ENCODE results near the gene SPAST. TPM values are rescaled to one million over a fixed set of nuclear protein-coding genes. Genes with fewer than 3 reads are reported as not detected.
A peak's percentile ranks its signal among the peaks of the same experiment; 100 is the strongest.

SPAST gene
- total RNA-seq, 2 experiments from 2014 or later, result 18.8 to 19.2 TPM

DNA sequence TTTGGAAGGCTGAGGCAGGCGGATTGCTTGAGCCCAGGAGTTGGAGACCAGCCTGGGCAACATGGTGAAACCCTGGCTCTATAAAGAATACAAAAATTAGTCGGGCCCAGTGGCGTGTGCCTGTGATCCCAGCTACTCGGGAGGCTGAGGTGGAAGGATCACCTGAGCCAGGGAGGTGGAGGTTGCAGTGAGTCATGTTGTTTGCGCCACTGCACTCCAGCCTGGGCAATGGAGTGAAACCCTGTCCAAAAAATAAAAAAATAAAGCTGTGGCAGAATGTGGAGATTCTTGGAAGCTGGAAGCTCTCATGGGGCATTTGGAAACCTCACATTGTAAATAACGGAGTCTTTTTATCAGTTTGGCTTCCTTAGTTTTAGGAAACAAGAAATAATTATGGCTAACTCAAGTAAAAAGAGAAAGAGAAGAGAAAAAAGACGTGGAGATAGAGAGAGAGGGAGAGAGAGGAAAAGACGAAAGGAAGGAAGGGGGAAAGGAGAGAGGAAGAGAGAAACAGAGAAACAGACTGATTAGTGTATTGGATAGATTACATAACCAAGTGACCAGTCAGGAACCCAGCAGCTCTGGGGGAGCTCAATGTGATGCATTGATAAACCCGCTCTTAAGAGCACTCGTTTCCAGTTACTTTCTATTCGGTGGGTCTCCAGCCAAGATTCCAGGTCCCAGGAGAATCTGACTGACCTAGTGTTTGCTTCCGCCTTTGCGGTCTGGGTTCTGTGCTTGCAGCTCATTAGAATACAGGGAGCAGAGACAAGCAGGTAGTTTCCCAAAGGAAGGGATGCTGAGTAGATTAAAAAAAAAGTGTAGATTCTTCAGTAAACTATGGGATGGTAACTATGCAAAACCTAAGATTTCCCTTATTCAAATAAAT, 1.1 kb upstream of the SPAST start:
- Mint-ChIP-seq H3K4me1 (peaks cover 22% of the 10 kb centered on the region), H3K36me3 (peaks cover 1% of the 10 kb centered on the region), H3K27me3 (peaks cover 4% of the 10 kb centered on the region), H3K4me3 (peak overlapping the region; percentile 98), H3K27ac (no peak overlapping the region), H3K9me3 (no peaks in the 10 kb centered on the region)
- no peak for ATAC-seq (ENCODE audit: low read depth)
- DNase-seq, result no peak
- POLR2A ChIA-PET, result interaction anchor here (0.6 to 3.5 kb wide), 6 partner anchors 17 to 1534 kb away, joined by 3 to 50 read pairs (median 7); partner anchors contain the start of genes DPY30 and SLC30A6

DNA sequence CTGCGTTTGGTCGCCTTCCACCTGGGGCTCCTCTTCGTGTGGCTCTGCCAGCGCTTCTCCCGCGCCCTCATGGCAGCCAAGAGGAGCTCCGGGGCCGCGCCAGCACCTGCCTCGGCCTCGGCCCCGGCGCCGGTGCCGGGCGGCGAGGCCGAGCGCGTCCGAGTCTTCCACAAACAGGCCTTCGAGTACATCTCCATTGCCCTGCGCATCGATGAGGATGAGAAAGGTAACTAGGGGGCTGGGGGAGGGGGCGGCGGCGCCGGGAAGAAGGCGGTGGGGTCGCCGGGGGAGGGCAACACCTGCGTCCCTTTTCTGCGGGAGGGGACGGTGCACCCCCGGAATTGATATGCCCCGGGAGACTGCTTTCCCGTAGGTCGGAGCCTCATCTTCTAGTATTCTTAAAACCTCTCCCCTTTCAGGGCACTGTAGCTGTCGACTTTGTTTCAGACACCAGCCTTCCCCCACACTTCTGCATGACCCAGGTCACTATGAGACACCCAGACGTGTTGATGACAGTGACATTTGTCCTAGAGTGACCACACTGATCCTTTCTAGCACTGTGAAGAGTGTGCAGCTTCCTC, 755 bp downstream of the SPAST start:
- peaks cover 1% of the 10 kb centered on the region for H3K36me3 Mint-ChIP-seq
- POLR2A ChIA-PET, result interaction anchor here (0.8 to 3.5 kb wide), 6 partner anchors 16 to 252 kb away, joined by 3 to 50 read pairs (median 6); partner anchors contain the start of genes DPY30 and SLC30A6
- H3K4me1 Mint-ChIP-seq, result peaks cover 22% of the 10 kb centered on the region
- peaks cover 4% of the 10 kb centered on the region for H3K27me3 Mint-ChIP-seq
- ATAC-seq (ENCODE audit: low read depth) (no peak), DNase-seq (no peak)
- H3K4me3 Mint-ChIP-seq, result peak overlapping the region; percentile 98
- no peaks in the 10 kb centered on the region for H3K9me3 Mint-ChIP-seq
- H3K27ac Mint-ChIP-seq, result peak overlapping the region; percentile 92

DNA sequence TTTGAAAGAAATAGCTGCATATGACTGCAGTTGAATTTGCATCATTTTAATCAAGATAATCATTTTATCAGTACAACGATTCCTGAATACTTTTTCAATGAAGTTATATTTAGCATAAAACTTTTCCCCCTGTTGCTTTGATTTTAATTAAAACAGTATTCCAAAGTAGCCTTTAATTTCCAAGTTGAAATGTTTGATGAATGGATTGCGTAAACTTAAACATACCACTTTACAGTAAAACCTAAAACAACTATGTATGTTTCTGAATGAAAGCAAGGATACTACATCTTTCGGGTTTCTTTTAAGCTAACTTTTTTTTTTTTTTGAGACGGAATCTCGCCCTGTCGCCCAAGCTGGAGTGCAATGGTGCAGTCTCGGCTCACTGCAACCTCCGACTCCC, 1.4 kb downstream of the SPAST start:
- POLR2A ChIA-PET, result interaction anchor here (0.8 to 3.5 kb wide), 6 partner anchors 15 to 563 kb away, joined by 3 to 50 read pairs (median 6); partner anchors contain the start of genes DPY30, SLC30A6 and TTC27
- Mint-ChIP-seq H3K36me3 (peaks cover 1% of the 10 kb centered on the region), H3K4me3 (peak overlapping the region; percentile 98), H3K27me3 (peaks cover 4% of the 10 kb centered on the region), H3K4me1 (peaks cover 22% of the 10 kb centered on the region), H3K27ac (peak overlapping the region; percentile 92), H3K9me3 (no peaks in the 10 kb centered on the region)
- ATAC-seq (ENCODE audit: low read depth) (no peak), DNase-seq (no peak)

DNA sequence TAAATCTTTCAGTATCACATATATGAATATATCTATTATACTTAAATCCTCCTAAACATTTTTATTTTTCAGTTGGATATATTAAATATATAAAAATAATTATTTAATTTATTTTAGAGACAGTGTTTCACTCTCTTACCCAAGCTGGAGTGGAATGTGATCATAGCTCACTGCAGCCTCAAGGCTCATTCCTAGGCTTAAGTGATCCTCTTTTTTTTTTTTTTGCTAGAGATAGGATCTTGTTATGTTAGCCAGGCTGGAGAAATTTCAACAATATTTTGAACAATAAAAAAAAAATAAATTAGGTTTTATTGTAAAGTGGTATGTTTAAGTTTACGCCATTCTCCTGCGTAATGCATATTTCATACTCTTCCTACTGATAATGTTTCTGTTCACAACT, 4.2 kb downstream of the SPAST start:
- Mint-ChIP-seq H3K9me3 (no peaks in the 10 kb centered on the region), H3K4me3 (no peak overlapping the region), H3K4me1 (peaks cover 14% of the 10 kb centered on the region), H3K27ac (no peak overlapping the region), H3K27me3 (no peaks in the 10 kb centered on the region), H3K36me3 (peaks cover 4% of the 10 kb centered on the region)
- ATAC-seq (ENCODE audit: low read depth), result no peak
- no peak for DNase-seq
- POLR2A ChIA-PET, result interaction anchor here (0.7 to 1.0 kb wide), 3 partner anchors 28 to 1843 kb away, joined by 3 to 4 read pairs (median 3); partner anchors contain the start of gene DPY30

DNA sequence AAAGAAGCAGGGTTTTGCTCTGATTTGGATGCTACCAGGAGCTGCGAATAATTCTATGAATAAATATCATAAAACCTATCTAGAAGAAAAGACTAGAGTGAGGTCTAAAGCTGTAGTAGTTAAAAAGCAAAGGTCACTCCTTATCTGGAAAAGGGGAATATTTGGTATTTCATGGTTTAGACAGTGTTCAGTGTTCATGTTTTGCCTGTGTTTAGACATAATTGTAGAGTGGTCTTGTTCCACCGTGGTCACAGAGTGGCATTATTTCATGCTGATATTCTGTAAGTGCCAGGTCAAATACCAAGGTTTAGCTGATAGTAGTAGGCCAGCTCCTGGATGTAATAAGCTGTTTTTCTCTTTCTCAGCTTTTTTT, 10.8 kb downstream of the SPAST start:
- no peak overlapping the region for H3K27ac Mint-ChIP-seq
- ATAC-seq (ENCODE audit: low read depth) (no peak), DNase-seq (no peak)
- POLR2A ChIA-PET, result no interaction called here
- no peaks in the 10 kb centered on the region for H3K9me3 Mint-ChIP-seq
- H3K4me1 Mint-ChIP-seq, result no peaks in the 10 kb centered on the region
- no peaks in the 10 kb centered on the region for H3K27me3 Mint-ChIP-seq
- H3K4me3 Mint-ChIP-seq, result no peak overlapping the region
- H3K36me3 Mint-ChIP-seq, result peaks cover 4% of the 10 kb centered on the region

DNA sequence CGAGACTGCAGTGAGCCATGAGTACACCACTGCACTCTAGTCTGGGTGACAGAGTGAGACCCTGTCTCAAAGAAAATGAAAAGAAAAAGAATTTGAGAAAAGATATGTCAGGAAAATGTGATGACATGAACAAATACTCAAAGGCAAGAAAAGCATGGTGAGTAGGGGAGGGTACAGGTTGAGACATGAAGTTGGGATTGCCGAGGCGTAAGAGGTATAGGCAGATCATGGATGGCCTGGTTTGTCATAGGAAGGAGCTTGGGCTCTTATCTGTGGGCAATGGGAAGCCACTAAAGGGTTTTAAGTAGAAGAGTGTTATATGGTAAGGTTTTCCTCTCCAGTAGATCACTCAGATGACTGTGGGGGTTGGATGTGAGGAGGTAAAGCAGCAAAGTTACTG, 32.3 kb downstream of the SPAST start:
- Mint-ChIP-seq H3K36me3 (peaks cover 14% of the 10 kb centered on the region), H3K4me1 (peaks cover 5% of the 10 kb centered on the region), H3K27ac (no peak overlapping the region), H3K27me3 (no peaks in the 10 kb centered on the region), H3K4me3 (no peak overlapping the region), H3K9me3 (peaks cover 1% of the 10 kb centered on the region)
- DNase-seq (no peak), ATAC-seq (ENCODE audit: low read depth) (no peak)
- POLR2A ChIA-PET, result no interaction called here

DNA sequence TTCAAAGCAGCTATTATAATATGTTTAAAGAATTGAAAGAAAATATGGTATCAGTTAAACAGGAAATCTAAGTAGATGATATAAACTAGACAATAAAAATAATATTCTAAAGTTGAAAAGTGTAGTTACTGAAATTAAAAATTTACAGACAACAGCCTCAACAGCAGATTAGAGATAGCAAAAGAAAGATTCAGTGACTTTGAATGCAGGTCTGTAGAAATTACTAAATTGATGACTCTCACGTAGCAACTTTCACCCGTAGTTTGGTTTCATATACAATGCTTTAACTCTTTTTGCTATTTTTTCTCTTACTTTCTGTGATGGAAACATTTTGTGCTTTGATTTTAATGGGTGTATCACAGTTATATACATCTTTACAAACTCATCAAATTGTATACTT, 44.8 kb downstream of the SPAST start:
- no peak for DNase-seq
- Mint-ChIP-seq H3K9me3 (peaks cover 8% of the 10 kb centered on the region), H3K27ac (no peak overlapping the region), H3K4me1 (no peaks in the 10 kb centered on the region), H3K36me3 (peaks cover 44% of the 10 kb centered on the region), H3K4me3 (no peak overlapping the region), H3K27me3 (no peaks in the 10 kb centered on the region)
- POLR2A ChIA-PET, result interaction anchor here (0.6 kb wide), 1 partner anchor 32 kb away, joined by 4 read pairs; no protein-coding TSS in a partner anchor
- ATAC-seq (ENCODE audit: low read depth), result no peak

DNA sequence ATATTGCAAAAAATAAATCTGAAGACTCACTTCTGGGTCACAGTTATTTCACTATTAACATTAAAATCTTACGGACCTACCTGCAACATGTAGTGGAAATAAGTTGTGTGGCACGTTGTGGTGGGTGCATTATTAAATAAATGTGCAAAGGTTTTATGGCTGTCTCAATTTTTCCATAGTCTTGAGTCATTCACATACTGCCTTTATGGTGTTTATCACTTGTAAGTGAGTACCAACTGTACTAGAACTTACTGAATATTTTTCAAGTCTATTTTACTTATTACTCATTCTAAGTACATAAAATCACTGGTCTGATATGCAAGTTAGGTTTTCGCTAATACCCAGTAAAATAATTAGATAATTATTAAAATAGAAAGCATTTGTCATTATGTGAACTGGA, 54.7 kb downstream of the SPAST start:
- POLR2A ChIA-PET, result interaction anchor here (0.7 kb wide), 1 partner anchor 8 kb away, joined by 3 read pairs; no protein-coding TSS in a partner anchor
- Mint-ChIP-seq H3K4me1 (peaks cover 9% of the 10 kb centered on the region), H3K4me3 (no peak overlapping the region), H3K27ac (no peak overlapping the region), H3K27me3 (no peaks in the 10 kb centered on the region), H3K9me3 (no peaks in the 10 kb centered on the region), H3K36me3 (peaks cover 22% of the 10 kb centered on the region)
- ATAC-seq (ENCODE audit: low read depth) (no peak), DNase-seq (no peak)

DNA sequence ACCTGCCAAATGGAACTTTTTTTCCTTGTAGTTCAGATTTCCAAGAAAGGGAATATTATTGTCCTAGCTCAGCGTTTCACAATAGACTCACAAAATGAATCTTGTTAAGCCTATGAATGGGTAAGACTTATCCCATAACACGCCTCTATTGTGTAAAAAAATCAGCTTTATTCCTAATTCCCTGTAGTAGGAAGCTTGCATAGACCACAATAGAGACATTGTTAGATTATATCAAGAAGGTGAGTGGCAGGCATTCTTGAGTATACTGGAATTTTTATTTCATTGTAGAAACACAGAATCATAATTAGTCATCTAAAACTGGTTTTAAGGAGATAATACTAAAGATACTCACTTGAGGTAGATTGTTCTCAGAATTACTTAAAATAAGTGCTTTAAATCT, 55.8 kb downstream of the SPAST start:
- no peak for ATAC-seq (ENCODE audit: low read depth)
- no peak for DNase-seq
- peaks cover 29% of the 10 kb centered on the region for H3K36me3 Mint-ChIP-seq
- no peak overlapping the region for H3K4me3 Mint-ChIP-seq
- peaks cover 9% of the 10 kb centered on the region for H3K4me1 Mint-ChIP-seq
- POLR2A ChIA-PET, result interaction anchor here (0.6 kb wide), 1 partner anchor 16 kb away, joined by 3 read pairs; no protein-coding TSS in a partner anchor
- no peaks in the 10 kb centered on the region for H3K27me3 Mint-ChIP-seq
- no peaks in the 10 kb centered on the region for H3K9me3 Mint-ChIP-seq
- no peak overlapping the region for H3K27ac Mint-ChIP-seq

DNA sequence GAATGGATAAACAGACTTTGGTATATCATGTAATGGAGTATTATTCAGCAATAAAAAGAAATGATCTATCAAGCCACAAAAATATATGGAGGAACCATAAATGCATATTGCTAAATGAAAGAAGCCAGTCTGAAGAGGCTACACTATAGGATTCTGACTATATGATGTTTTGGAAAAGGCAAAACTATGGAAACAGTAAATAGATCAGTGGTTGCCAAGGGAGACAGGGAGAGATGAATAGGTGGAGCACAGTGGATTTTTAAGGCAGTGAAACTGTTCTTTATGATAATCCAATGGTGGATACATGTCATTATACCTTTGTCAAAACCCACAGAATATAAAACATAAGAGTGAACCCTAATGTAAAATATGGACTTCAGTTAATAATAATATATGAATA, 61.3 kb downstream of the SPAST start:
- H3K36me3 Mint-ChIP-seq, result peaks cover 21% of the 10 kb centered on the region
- DNase-seq, result no peak
- H3K27ac Mint-ChIP-seq, result no peak overlapping the region

DNA sequence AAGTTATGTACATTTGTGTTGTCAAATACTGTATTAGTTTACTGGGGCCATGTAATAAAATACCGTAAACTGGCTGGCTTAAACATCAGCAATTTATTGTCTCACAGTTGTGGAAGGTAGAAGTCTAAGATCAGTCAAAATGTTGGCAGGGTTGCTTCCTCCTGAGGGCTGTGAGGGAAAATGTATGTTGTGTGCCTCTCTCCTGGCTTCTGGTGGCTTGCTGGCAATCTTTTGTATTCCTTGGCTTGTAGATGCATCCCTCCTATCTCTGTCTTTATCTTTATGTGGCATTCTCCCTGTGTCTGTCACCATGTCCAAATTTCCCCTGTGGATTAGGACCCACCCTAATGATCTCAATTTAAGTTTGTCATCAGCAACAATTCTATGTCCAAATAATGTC, 65.3 kb downstream of the SPAST start:
- DNase-seq, result no peak
- Mint-ChIP-seq H3K27ac (no peak overlapping the region), H3K9me3 (no peaks in the 10 kb centered on the region), H3K4me3 (no peak overlapping the region), H3K36me3 (peaks cover 13% of the 10 kb centered on the region), H3K4me1 (no peaks in the 10 kb centered on the region), H3K27me3 (no peaks in the 10 kb centered on the region)
- ATAC-seq (ENCODE audit: low read depth), result no peak
- POLR2A ChIA-PET, result no interaction called here

More for the DNA sequence above, 61.3 kb downstream of the SPAST start:
- Mint-ChIP-seq H3K4me3 (no peak overlapping the region), H3K9me3 (no peaks in the 10 kb centered on the region), H3K4me1 (peaks cover 9% of the 10 kb centered on the region), H3K27me3 (no peaks in the 10 kb centered on the region)
- POLR2A ChIA-PET, result no interaction called here
- no peak for ATAC-seq (ENCODE audit: low read depth)

DNA sequence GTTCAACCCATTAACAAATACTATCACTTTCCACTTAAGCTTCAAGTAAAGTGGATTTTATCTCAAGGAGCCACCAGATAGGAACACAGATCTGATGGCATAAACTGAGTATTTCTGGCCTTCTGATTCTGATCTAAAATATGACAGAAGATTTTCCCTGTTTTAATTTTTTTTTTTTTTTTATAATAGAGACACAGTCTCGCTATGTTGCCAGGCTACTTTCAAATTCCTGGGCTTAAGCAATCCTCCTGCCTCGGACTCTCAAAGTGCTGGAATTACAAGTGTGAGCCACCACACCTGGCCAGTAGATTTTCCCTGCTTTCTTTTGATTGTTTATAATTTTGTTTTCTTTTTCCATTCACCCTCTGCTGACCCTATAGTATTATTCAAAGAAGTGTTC, 65.7 kb downstream of the SPAST start:
- ATAC-seq (ENCODE audit: low read depth), result no peak
- Mint-ChIP-seq H3K27me3 (no peaks in the 10 kb centered on the region), H3K4me1 (no peaks in the 10 kb centered on the region), H3K27ac (no peak overlapping the region), H3K36me3 (peaks cover 12% of the 10 kb centered on the region), H3K9me3 (no peaks in the 10 kb centered on the region), H3K4me3 (no peak overlapping the region)
- POLR2A ChIA-PET, result no interaction called here
- no peak for DNase-seq

DNA sequence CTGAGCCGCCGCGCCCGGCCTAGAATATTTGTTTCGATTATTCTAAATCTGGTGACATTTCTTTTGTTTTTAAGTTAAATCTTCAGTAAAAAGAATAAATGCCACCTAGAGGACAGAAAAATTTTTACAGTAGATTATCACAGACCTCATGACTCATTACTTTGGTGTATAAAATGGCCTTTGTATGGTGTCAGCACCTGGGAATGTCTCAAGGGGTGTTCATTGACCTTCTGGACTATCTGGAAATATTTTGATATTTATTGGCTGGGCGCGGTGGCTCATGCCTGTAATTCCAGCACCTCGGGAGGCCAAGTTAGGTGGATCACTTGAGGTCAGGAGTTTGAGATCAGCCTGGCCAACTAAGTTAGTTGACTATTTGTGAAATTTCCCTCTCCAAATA, 72.1 kb downstream of the SPAST start:
- Mint-ChIP-seq H3K4me3 (no peak overlapping the region), H3K9me3 (no peaks in the 10 kb centered on the region), H3K4me1 (no peaks in the 10 kb centered on the region), H3K27me3 (no peaks in the 10 kb centered on the region), H3K27ac (no peak overlapping the region), H3K36me3 (peaks cover 18% of the 10 kb centered on the region)
- POLR2A ChIA-PET, result interaction anchor here (0.7 kb wide), 1 partner anchor 17 kb away, joined by 3 read pairs; no protein-coding TSS in a partner anchor
- peak; percentile 36 for ATAC-seq (ENCODE audit: low read depth)
- DNase-seq, result no peak

All from activated naive CD8-positive, alpha-beta T cell treated with anti-CD3 and anti-CD28 coated beads, Interleukin-2, amount 10 ng/mL, durations not matched to agents 7 days and 5 days (primary cell).